ENCODE data around the gene EPO. TPM values are rescaled to one million over a fixed set of nuclear protein-coding genes. Genes with fewer than 3 reads are reported as not detected.
"Not testable (repeated sequence)": the region's sequence is repeated elsewhere in the genome, so short reads cannot be mapped to it uniquely, and the experiment has no call there.

EPO gene
- total and polyA plus RNA-seq, 2 donors from 2014 or later, result not detected

- Histone ChIP-seq H3K27me3 (ENCODE audit: control insufficient read depth, insufficient read depth, low read length) (no peaks in the 10 kb centered on the region), H3K4me1 (ENCODE audit: control insufficient read depth in 2 of 3, insufficient read depth in 2 of 3, low read depth in 1 of 3, low read length in 3 of 3) (peaks cover 0 to 14% (median 13%) of the 10 kb centered on the region in 3 donors), H3K36me3 (ENCODE audit: control insufficient read depth in 2 of 3, insufficient read depth in 3 of 3, low read length in 3 of 3) (no peaks in the 10 kb centered on the region), H3K27ac (ENCODE audit: low read depth in 2 of 2, low read length in 2 of 2) (no peak overlapping the region), H3K9me3 (ENCODE audit: control insufficient read depth in 2 of 3, insufficient read depth in 1 of 3, low read length in 3 of 3) (no peaks in the 10 kb centered on the region), H3K4me3 (ENCODE audit: low read length in 3 of 3) (no peak overlapping the region), H3K9ac (ENCODE audit: low read length in 3 of 3) (no peak overlapping the region)
- TF ChIP-seq CTCF (IDR thresholded peaks at IDR 0.05; ENCODE audit: borderline replicate concordance, extremely low read depth, insufficient read depth), result no peak
- DNase-seq (peak in 1 of 5 donors; percentile 16), FAIRE-seq (no peak)
- intact Hi-C loops (cut with DNase I), result no loop called here
Measured at GRCh38 chr7:100696123-100696521, 24.1 kb upstream of the EPO start.

GRCh38 chr7:100699018-100699417 lies 21.2 kb upstream of the EPO start:
- Histone ChIP-seq H3K9me3 (ENCODE audit: control insufficient read depth in 2 of 3, insufficient read depth in 1 of 3, low read length in 3 of 3) (no peaks in the 10 kb centered on the region), H3K36me3 (ENCODE audit: control insufficient read depth in 2 of 3, insufficient read depth in 3 of 3, low read length in 3 of 3) (no peaks in the 10 kb centered on the region), H3K9ac (ENCODE audit: low read length in 3 of 3) (no peak overlapping the region), H3K27me3 (ENCODE audit: control insufficient read depth, insufficient read depth, low read length) (no peaks in the 10 kb centered on the region), H3K4me1 (ENCODE audit: control insufficient read depth in 2 of 3, insufficient read depth in 2 of 3, low read depth in 1 of 3, low read length in 3 of 3) (no peaks in the 10 kb centered on the region), H3K27ac (ENCODE audit: low read depth in 2 of 2, low read length in 2 of 2) (no peak overlapping the region), H3K4me3 (ENCODE audit: low read length in 3 of 3) (no peak overlapping the region)
- FAIRE-seq, result no peak
- intact Hi-C loops (cut with DNase I), result no loop called here
- DNase-seq, result no peak
- no peak for TF ChIP-seq CTCF (IDR thresholded peaks at IDR 0.05; ENCODE audit: borderline replicate concordance, extremely low read depth, insufficient read depth)

GRCh38 chr7:100701089-100701488 lies 19.2 kb upstream of the EPO start:
- H3K27me3 ChIP-seq (ENCODE audit: control insufficient read depth, insufficient read depth, low read length); DNase-seq; FAIRE-seq; intact Hi-C loops (cut with DNase I); H3K27ac ChIP-seq (ENCODE audit: low read depth in 2 of 2, low read length in 2 of 2); H3K9me3 ChIP-seq (ENCODE audit: control insufficient read depth in 2 of 3, insufficient read depth in 1 of 3, low read length in 3 of 3); H3K36me3 ChIP-seq (ENCODE audit: control insufficient read depth in 2 of 3, insufficient read depth in 3 of 3, low read length in 3 of 3); H3K4me1 ChIP-seq (ENCODE audit: control insufficient read depth in 2 of 3, insufficient read depth in 2 of 3, low read depth in 1 of 3, low read length in 3 of 3); H3K4me3 ChIP-seq (ENCODE audit: low read length in 3 of 3); H3K9ac ChIP-seq (ENCODE audit: low read length in 3 of 3): not testable (repeated sequence)

GRCh38 chr7:100705320-100705752 lies 14.9 kb upstream of the EPO start:
- intact Hi-C loops (cut with DNase I), result no loop called here
- peak overlapping the region; percentile 84 to 89 (median 89) for H3K4me3 ChIP-seq (ENCODE audit: low read length in 3 of 3)
- H3K4me1 ChIP-seq (ENCODE audit: control insufficient read depth in 2 of 3, insufficient read depth in 2 of 3, low read depth in 1 of 3, low read length in 3 of 3), result peaks cover 0 to 12% (median 0%) of the 10 kb centered on the region in 3 donors
- no peaks in the 10 kb centered on the region for H3K9me3 ChIP-seq (ENCODE audit: control insufficient read depth in 2 of 3, insufficient read depth in 1 of 3, low read length in 3 of 3)
- FAIRE-seq (no peak), DNase-seq (peak; percentile 88 to 93 (median 90))
- H3K36me3 ChIP-seq (ENCODE audit: control insufficient read depth in 2 of 3, insufficient read depth in 3 of 3, low read length in 3 of 3), result peaks cover 0 to 2% (median 0%) of the 10 kb centered on the region in 3 donors
- H3K9ac ChIP-seq (ENCODE audit: low read length in 3 of 3), result peak overlapping the region; percentile 13 to 88 (median 50)
- H3K27me3 ChIP-seq (ENCODE audit: control insufficient read depth, insufficient read depth, low read length), result no peaks in the 10 kb centered on the region
- TF ChIP-seq CTCF (IDR thresholded peaks at IDR 0.05; ENCODE audit: borderline replicate concordance, extremely low read depth, insufficient read depth), result peak; percentile 70
- peak overlapping the region; percentile 90 for H3K27ac ChIP-seq (ENCODE audit: low read depth in 2 of 2, low read length in 2 of 2)

All from kidney (tissue), 14 donors.